ENCODE measurements around the gene DNAH5. TPM values are rescaled to one million over a fixed set of nuclear protein-coding genes. Genes with fewer than 3 reads are reported as not detected.

Gene DNAH5
- total RNA-seq, 1 donor from 2014 or later: 0.50 TPM

GRCh38 chr5:13943676-13944075, 812 bp downstream of the DNAH5 start:
- Mint-ChIP-seq H3K4me1 (ENCODE audit: low read depth) (peaks cover 3% of the 10 kb centered on the region), H3K27me3 (ENCODE audit: low read depth) (peaks cover 31% of the 10 kb centered on the region), H3K4me3 (ENCODE audit: unreplicated experiment) (no peak overlapping the region), H3K36me3 (ENCODE audit: low read depth) (no peaks in the 10 kb centered on the region), H3K27ac (ENCODE audit: unreplicated experiment) (no peak overlapping the region), H3K9me3 (ENCODE audit: low read depth) (no peaks in the 10 kb centered on the region)
- DNase-seq (ENCODE audit: low spot score): no peak
- no peak for TF ChIP-seq CTCF (IDR thresholded peaks at IDR 0.05)

GRCh38 chr5:13941468-13941867, 3.0 kb downstream of the DNAH5 start:
- Mint-ChIP-seq H3K9me3 (ENCODE audit: low read depth) (no peaks in the 10 kb centered on the region), H3K27me3 (ENCODE audit: low read depth) (peaks cover 39% of the 10 kb centered on the region), H3K4me1 (ENCODE audit: low read depth) (peaks cover 3% of the 10 kb centered on the region), H3K36me3 (ENCODE audit: low read depth) (no peaks in the 10 kb centered on the region), H3K4me3 (ENCODE audit: unreplicated experiment) (no peak overlapping the region), H3K27ac (ENCODE audit: unreplicated experiment) (no peak overlapping the region)
- no peak for DNase-seq (ENCODE audit: low spot score)
- TF ChIP-seq CTCF (IDR thresholded peaks at IDR 0.05): no peak

- no peak for DNase-seq (ENCODE audit: low spot score)
- Mint-ChIP-seq H3K27ac (ENCODE audit: unreplicated experiment) (no peak overlapping the region), H3K36me3 (ENCODE audit: low read depth) (no peaks in the 10 kb centered on the region), H3K27me3 (ENCODE audit: low read depth) (peaks cover 52% of the 10 kb centered on the region), H3K4me1 (ENCODE audit: low read depth) (no peaks in the 10 kb centered on the region), H3K4me3 (ENCODE audit: unreplicated experiment) (no peak overlapping the region), H3K9me3 (ENCODE audit: low read depth) (peaks cover 2% of the 10 kb centered on the region)
- no peak for TF ChIP-seq CTCF (IDR thresholded peaks at IDR 0.05)
Measured at GRCh38 chr5:13939638-13940037, 4.8 kb downstream of the DNAH5 start.

- Mint-ChIP-seq H3K4me1 (ENCODE audit: low read depth) (no peaks in the 10 kb centered on the region), H3K27ac (ENCODE audit: unreplicated experiment) (no peak overlapping the region), H3K9me3 (ENCODE audit: low read depth) (peaks cover 12% of the 10 kb centered on the region), H3K36me3 (ENCODE audit: low read depth) (peaks cover 2% of the 10 kb centered on the region), H3K27me3 (ENCODE audit: low read depth) (peaks cover 43% of the 10 kb centered on the region), H3K4me3 (ENCODE audit: unreplicated experiment) (no peak overlapping the region)
- DNase-seq (ENCODE audit: low spot score): no peak
- no peak for TF ChIP-seq CTCF (IDR thresholded peaks at IDR 0.05)
Measured at GRCh38 chr5:13934921-13935320, 9.6 kb downstream of the DNAH5 start.

GRCh38 chr5:13934125-13934524, 10.4 kb downstream of the DNAH5 start:
- DNase-seq (ENCODE audit: low spot score): no peak
- Mint-ChIP-seq H3K27me3 (ENCODE audit: low read depth) (peaks cover 43% of the 10 kb centered on the region), H3K36me3 (ENCODE audit: low read depth) (peaks cover 2% of the 10 kb centered on the region), H3K4me3 (ENCODE audit: unreplicated experiment) (no peak overlapping the region), H3K9me3 (ENCODE audit: low read depth) (peaks cover 12% of the 10 kb centered on the region), H3K27ac (ENCODE audit: unreplicated experiment) (no peak overlapping the region), H3K4me1 (ENCODE audit: low read depth) (no peaks in the 10 kb centered on the region)
- no peak for TF ChIP-seq CTCF (IDR thresholded peaks at IDR 0.05)

Measured in chondrocyte (in vitro differentiated cells).